Superior temporal gyrus (tissue), 1 donor: ENCODE measurements around the gene PXT1.

Experiments used
- DNase-seq: peaks from one replicate; pipeline ENCODE4 v3.0.0-alpha.2; 2016; ENCODE audit errors: extremely low spot score

Gene PXT1

DNA sequence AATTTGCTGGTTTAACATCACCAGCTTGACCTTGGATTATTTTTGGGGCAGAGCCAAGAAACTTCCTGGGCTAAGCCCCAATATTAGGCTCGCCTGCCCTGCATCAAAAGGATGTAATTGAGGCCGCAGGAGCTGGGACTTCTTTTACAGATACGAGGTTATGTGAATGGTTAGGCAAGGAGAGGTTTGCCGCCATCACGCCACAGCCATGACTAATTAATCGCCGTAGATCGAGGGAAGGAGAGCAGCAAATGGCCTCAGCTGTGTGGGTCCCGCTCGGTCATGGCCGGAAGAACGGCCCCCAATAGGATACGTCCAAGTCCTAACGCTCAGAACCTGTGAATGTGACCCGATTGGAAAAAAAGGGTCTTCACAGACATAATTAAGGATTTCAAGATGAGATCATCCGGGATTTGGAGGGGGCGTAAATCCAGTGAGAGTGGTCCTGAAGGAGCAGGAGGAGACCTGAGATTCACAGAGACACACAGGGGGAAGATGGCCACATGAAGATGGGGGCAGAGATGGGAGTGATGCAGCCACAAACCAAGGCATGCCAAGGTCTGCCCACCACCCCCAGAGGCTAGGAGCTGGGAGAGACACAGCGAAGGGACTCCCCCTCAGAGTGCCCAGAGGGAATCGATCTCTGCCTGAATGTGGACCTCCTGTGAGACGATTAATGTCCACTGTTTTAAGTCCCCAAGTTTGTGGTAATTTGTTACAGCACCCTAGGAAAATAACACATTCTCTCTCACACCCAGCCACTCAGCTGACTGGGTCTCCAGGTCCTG lies 96.0 kb downstream of the PXT1 start:
- no peak for DNase-seq

GRCh38 chr6:36345681-36346466 lies 96.8 kb downstream of the PXT1 start:
- DNase-seq: no peak

DNA sequence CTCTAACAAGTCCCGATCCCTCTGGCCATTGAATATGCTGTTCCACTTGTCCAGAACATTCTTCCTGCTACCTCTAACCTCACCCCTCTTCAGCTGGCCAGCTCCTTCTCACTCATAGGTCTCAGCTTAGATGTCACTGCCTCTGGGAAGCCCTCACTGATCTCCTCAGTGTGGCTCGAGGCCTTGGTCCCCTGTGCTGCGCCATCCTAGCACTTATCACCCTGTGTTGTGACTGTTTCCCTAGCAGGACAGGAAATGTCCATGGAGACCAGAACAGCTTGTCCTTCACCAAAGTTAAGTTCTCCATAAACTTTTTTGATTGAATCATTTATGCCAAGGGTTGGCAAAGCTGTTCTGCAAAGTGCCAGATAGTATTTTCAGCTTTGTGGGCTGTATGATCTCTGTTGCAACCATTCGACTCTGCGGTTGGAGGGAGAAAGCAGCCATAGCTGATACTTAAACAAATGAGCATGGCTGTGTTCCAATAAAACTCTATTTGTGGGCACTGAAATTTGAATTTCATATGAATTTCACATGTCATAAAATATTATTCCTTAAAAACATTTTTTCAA lies 99.5 kb downstream of the PXT1 start:
- no peak for DNase-seq

DNA sequence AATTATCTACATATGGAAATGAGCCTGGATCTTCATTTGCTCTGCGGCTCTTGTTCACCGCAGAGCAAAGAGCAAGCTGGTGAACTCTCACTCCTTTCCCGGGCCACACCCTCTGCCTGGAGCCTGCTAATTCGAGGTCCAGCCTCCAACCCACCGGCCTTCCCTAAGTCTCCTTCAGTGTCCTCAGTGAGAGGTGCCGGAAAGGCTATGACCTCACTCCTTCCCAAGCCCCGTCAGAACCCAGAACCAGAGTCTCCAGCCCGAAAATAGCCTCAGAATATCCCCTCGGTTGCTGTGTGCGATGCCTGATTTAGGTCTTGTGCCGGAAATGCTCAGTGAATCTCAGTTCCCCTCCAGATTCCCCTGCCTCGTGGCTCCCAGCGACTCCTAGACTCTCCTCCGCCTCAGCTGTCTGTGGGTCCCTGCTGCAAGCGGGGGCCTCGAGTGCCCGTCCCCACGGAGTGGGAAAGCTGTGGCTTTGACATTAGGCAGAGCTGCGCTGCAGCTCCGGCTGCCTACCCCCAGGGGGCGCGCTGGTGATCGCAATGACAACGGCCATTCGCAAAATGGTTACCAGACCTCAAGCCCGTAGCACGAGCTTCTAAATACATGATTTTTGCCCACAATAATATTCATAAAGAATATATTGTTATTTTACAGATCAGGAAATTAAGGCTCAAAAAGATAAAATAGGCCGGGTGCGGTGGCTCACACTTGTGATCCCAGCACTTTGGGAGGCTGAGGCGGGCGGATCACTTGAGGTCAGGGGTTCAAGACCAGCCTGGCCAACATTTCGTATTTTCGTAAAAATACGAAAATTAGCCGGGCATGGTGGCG lies 101.8 kb downstream of the PXT1 start:
- peak; percentile 83 for DNase-seq
